Liver (tissue), 9 donors: ENCODE measurements around the gene MAPK8IP2. TPM values are rescaled to one million over a fixed set of nuclear protein-coding genes. Genes with fewer than 3 reads are reported as not detected.

ENCODE experiments used
- DNase-seq: peaks from one replicate; pipeline ENCODE4 v3.0.0-alpha.2; 2017; ENCODE audit warnings: low spot score
- H3K27ac ChIP-seq, 2 donors: one replicate each; pipeline ENCODE4 v1.7.0; 2013; ENCODE audit warnings: inconsistent platforms in 2 of 2, low read length in 2 of 2, control low read depth in 1 of 2, low read depth in 1 of 2, mild to moderate bottlenecking in 1 of 2
- H3K27me3 ChIP-seq, 4 donors: one replicate each; pipeline versions ENCODE4 v1.6.1 to v1.7.0; 2013; ENCODE audit warnings: low read length in 3 of 4, inconsistent platforms in 1 of 4, mild to moderate bottlenecking in 1 of 4, moderate library complexity in 1 of 4; ENCODE audit not compliant: control insufficient read depth in 4 of 4, insufficient read depth in 4 of 4
- H3K36me3 ChIP-seq, 4 donors: one replicate each; pipeline versions ENCODE4 v1.6.1 to v1.7.0; 2013; ENCODE audit warnings: low read length in 3 of 4, mild to moderate bottlenecking in 3 of 4, low read depth in 1 of 4, moderate library complexity in 1 of 4; ENCODE audit not compliant: control insufficient read depth in 4 of 4, insufficient read depth in 3 of 4
- H3K4me1 ChIP-seq, 4 donors: one replicate each; pipeline versions ENCODE4 v1.6.1 to v1.7.0; 2013; ENCODE audit warnings: low read length in 3 of 4, mild to moderate bottlenecking in 3 of 4, moderate library complexity in 1 of 4; ENCODE audit not compliant: control insufficient read depth in 4 of 4, insufficient read depth in 4 of 4
- H3K4me3 ChIP-seq, 3 donors: one replicate each; pipeline versions ENCODE4 v1.6.1 to v1.7.0; 2013; ENCODE audit warnings: low read length in 3 of 3, control low read depth in 1 of 3, low read depth in 1 of 3, mild to moderate bottlenecking in 1 of 3
- H3K9ac ChIP-seq, 2 donors: one replicate each; pipeline ENCODE4 v1.7.0; 2013; ENCODE audit warnings: low read length in 2 of 2, mild to moderate bottlenecking in 2 of 2, moderate library complexity in 2 of 2, control low read depth in 1 of 2, low read depth in 1 of 2
- H3K9me3 ChIP-seq, 4 donors: one replicate each; pipeline versions ENCODE4 v1.6.1 to v1.7.0; 2013; ENCODE audit warnings: low read length in 3 of 4; ENCODE audit not compliant: control insufficient read depth in 4 of 4
- FOXA1 ChIP-seq: IDR thresholded peaks from 2 replicates; pipeline ENCODE4 v1.6.1; 2016; ENCODE audit warnings: antibody characterized with exemption
- HNF4G ChIP-seq: IDR thresholded peaks from 2 replicates; pipeline ENCODE4 v1.6.1; 2016; ENCODE audit warnings: antibody characterized with exemption
- RAD21 ChIP-seq, 2 donors: IDR thresholded peaks; 2 replicates each; pipeline ENCODE4 v1.6.1; 2016; ENCODE audit warnings: antibody characterized with exemption in 2 of 2, mild to moderate bottlenecking in 2 of 2
- TAF1 ChIP-seq: conservative IDR thresholded peaks from 2 replicates; pipeline ENCODE4 v1.6.1; 2016; ENCODE audit warnings: antibody characterized with exemption, mild to moderate bottlenecking
- polyA plus RNA-seq, 2 donors: library from polyadenylated mRNA; stranded (reverse) in 1 of 2; unstranded in 1 of 2; fragments of 200-250 nt in 1 of 2; fragments of >200 nt in 1 of 2; fragmentation: Nextera tagmentation in 1 of 2; extraction: Ambion mirVana in 1 of 2; gene quantifications; one replicate each; pipeline versions ENCODE4 v1.2.1 to v1.2.3, GENCODE V29; 2013 to 2015
- total RNA-seq, 2 donors: library from RNA; depleted of rRNA; stranded (reverse); fragments of >200 nt; gene quantifications; one replicate each; pipeline ENCODE4 v1.2.3, GENCODE V29; 2014
- TF ChIP-seq, protein P1 (sequence below): fragments of 150-350 bp; IDR thresholded peaks from 2 replicates; pipeline ENCODE4 v1.5.1; 2017; ENCODE audit warnings: improper control_type of control experiment, low read depth, low read length; ENCODE audit not compliant: missing input control
- donor health status: healthy.
- donor health status: healthy.
- donor health status: healthy.
- donor health status: healthy.
- donor health status: healthy.

The MAPK8IP2 gene
- total and polyA plus RNA-seq, 4 donors = 0.04 to 0.37 (median 0.13) TPM

DNA sequence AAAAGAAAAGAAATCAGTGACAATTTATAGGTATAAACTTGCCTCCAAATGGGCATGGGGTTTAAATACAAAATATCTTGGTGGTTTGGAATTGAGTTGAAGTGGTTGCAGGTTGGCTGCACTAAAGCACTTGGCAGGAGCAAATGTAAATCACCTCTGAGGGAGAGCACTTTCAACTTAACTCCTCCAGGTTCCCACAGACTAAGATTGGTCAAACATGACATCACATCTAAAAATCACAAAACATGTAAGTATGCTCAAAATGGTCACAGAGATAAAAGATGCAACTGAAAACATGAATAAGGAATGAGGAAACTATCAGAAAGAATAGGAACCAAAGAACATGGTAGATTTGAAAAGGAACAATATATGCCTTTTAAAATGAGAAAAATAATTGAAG is 59.7 kb downstream of the MAPK8IP2 start:
- TF ChIP-seq TAF1 = no peak
- TF ChIP-seq FOXA1 = no peak
- no peak for TF ChIP-seq RAD21 (IDR thresholded peaks at IDR 0.05)
- TF ChIP-seq, protein P1, sequence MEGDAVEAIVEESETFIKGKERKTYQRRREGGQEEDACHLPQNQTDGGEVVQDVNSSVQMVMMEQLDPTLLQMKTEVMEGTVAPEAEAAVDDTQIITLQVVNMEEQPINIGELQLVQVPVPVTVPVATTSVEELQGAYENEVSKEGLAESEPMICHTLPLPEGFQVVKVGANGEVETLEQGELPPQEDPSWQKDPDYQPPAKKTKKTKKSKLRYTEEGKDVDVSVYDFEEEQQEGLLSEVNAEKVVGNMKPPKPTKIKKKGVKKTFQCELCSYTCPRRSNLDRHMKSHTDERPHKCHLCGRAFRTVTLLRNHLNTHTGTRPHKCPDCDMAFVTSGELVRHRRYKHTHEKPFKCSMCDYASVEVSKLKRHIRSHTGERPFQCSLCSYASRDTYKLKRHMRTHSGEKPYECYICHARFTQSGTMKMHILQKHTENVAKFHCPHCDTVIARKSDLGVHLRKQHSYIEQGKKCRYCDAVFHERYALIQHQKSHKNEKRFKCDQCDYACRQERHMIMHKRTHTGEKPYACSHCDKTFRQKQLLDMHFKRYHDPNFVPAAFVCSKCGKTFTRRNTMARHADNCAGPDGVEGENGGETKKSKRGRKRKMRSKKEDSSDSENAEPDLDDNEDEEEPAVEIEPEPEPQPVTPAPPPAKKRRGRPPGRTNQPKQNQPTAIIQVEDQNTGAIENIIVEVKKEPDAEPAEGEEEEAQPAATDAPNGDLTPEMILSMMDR = no peak
- no peak for TF ChIP-seq HNF4G
- Histone ChIP-seq H3K9ac (no peak overlapping the region), H3K9me3 (no peaks in the 10 kb centered on the region), H3K4me3 (no peak overlapping the region), H3K27me3 (peaks cover 0 to 2% (median 0%) of the 10 kb centered on the region in 4 donors), H3K4me1 (peaks cover 0 to 4% (median 0%) of the 10 kb centered on the region in 4 donors), H3K27ac (no peak overlapping the region), H3K36me3 (no peaks in the 10 kb centered on the region)
- DNase-seq = no peak

Other genes with a start within 250 kb of the MAPK8IP2 start
- 10 to 100 TPM; 21.8 to 37.6 TPM for gene SBF1, start 125.8 kb upstream of the MAPK8IP2 start, total RNA-seq
- 10 to 100 TPM in 1 of 2 donors, 1 to 10 TPM in 1; 8.3 to 11.0 TPM for gene SBF1, start 125.8 kb upstream of the MAPK8IP2 start, polyA plus RNA-seq
- gene ADM2, start 119.2 kb upstream of the MAPK8IP2 start, total RNA-seq = 1 to 10 TPM in 1 of 2 donors, under 1 TPM in 1; 0.79 to 1.8 TPM
- gene ADM2, start 119.2 kb upstream of the MAPK8IP2 start, polyA plus RNA-seq = 1 to 10 TPM in 1 of 2 donors, under 1 TPM in 1; 0.89 to 2.8 TPM
- not detected for gene MIOX, start 113.9 kb upstream of the MAPK8IP2 start, total RNA-seq
- not detected for gene MIOX, start 113.9 kb upstream of the MAPK8IP2 start, polyA plus RNA-seq
- gene LMF2, start 93.1 kb upstream of the MAPK8IP2 start, total RNA-seq = 10 to 100 TPM; 24.0 to 27.9 TPM
- 10 to 100 TPM; 16.7 to 35.6 TPM for gene LMF2, start 93.1 kb upstream of the MAPK8IP2 start, polyA plus RNA-seq
- gene NCAPH2, start 92.6 kb upstream of the MAPK8IP2 start, total RNA-seq = 10 to 100 TPM; 15.2 to 30.8 TPM
- gene NCAPH2, start 92.6 kb upstream of the MAPK8IP2 start, polyA plus RNA-seq = 10 to 100 TPM; 12.0 to 12.5 TPM
- gene SCO2, start 75.2 kb upstream of the MAPK8IP2 start, total RNA-seq = 1 to 10 TPM; 1.4 to 1.7 TPM
- gene SCO2, start 75.2 kb upstream of the MAPK8IP2 start, polyA plus RNA-seq = 1 to 10 TPM; 1.9 to 2.9 TPM
- 100 to 1,000 TPM in 1 of 2 donors, 10 to 100 TPM in 1; 41.2 to 109 TPM for gene TYMP, start 70.8 kb upstream of the MAPK8IP2 start, total RNA-seq
- 10 to 100 TPM; 34.0 to 89.8 TPM for gene TYMP, start 70.8 kb upstream of the MAPK8IP2 start, polyA plus RNA-seq
- gene KLHDC7B, start 54.9 kb upstream of the MAPK8IP2 start, total RNA-seq = under 1 TPM in 1 of 2 donors, not detected in 1; 0.08 TPM
- gene KLHDC7B, start 54.9 kb upstream of the MAPK8IP2 start, polyA plus RNA-seq = under 1 TPM; 0.08 to 0.16 TPM
- 1 to 10 TPM in 1 of 2 donors, not detected in 1; 2.2 TPM for gene SYCE3, start 37.9 kb upstream of the MAPK8IP2 start, total RNA-seq
- under 1 TPM in 1 of 2 donors, not detected in 1; 0.45 TPM for gene SYCE3, start 37.9 kb upstream of the MAPK8IP2 start, polyA plus RNA-seq
- gene CPT1B, start 22.4 kb upstream of the MAPK8IP2 start, total RNA-seq = 10 to 100 TPM in 1 of 2 donors, 1 to 10 TPM in 1; 3.0 to 13.6 TPM
- gene CPT1B, start 22.4 kb upstream of the MAPK8IP2 start, polyA plus RNA-seq = 1 to 10 TPM; 4.0 to 5.7 TPM
- gene CHKB, start 17.9 kb upstream of the MAPK8IP2 start, total RNA-seq = 10 to 100 TPM; 18.4 to 24.2 TPM
- gene CHKB, start 17.9 kb upstream of the MAPK8IP2 start, polyA plus RNA-seq = 10 to 100 TPM; 17.9 to 22.9 TPM
- 10 to 100 TPM in 1 of 2 donors, 1 to 10 TPM in 1; 6.8 to 11.4 TPM for gene ARSA, start 27.4 kb downstream of the MAPK8IP2 start, total RNA-seq
- 10 to 100 TPM; 20.3 to 28.0 TPM for gene ARSA, start 27.4 kb downstream of the MAPK8IP2 start, polyA plus RNA-seq
- 1 to 10 TPM; 5.1 to 10.0 TPM for gene SHANK3, start 72.0 kb downstream of the MAPK8IP2 start, total RNA-seq
- 1 to 10 TPM; 1.1 to 6.4 TPM for gene SHANK3, start 72.0 kb downstream of the MAPK8IP2 start, polyA plus RNA-seq
- under 1 TPM; 0.09 to 0.17 TPM for gene ACR, start 137.4 kb downstream of the MAPK8IP2 start, total RNA-seq
- gene ACR, start 137.4 kb downstream of the MAPK8IP2 start, polyA plus RNA-seq = under 1 TPM; 0.07 to 0.14 TPM
- 1 to 10 TPM; 4.2 to 4.5 TPM for gene RABL2B, start 182.8 kb downstream of the MAPK8IP2 start, total RNA-seq
- 1 to 10 TPM; 6.5 to 6.7 TPM for gene RABL2B, start 182.8 kb downstream of the MAPK8IP2 start, polyA plus RNA-seq